NOMO-1 treated with DMSO at 0.1 percent for 48 hours (cell line): Measurements from ENCODE around the gene OR4K13.
A peak's percentile ranks its signal among the peaks of the same experiment; 100 is the strongest.

ENCODE experiments used
- DNase-seq: peaks from one replicate; lab custom pipeline; 2025; ENCODE audit not compliant: unreplicated experiment; lab: John Stamatoyannopoulos, UW

The OR4K13 gene, protein sequence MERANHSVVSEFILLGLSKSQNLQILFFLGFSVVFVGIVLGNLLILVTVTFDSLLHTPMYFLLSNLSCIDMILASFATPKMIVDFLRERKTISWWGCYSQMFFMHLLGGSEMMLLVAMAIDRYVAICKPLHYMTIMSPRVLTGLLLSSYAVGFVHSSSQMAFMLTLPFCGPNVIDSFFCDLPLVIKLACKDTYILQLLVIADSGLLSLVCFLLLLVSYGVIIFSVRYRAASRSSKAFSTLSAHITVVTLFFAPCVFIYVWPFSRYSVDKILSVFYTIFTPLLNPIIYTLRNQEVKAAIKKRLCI

DNA sequence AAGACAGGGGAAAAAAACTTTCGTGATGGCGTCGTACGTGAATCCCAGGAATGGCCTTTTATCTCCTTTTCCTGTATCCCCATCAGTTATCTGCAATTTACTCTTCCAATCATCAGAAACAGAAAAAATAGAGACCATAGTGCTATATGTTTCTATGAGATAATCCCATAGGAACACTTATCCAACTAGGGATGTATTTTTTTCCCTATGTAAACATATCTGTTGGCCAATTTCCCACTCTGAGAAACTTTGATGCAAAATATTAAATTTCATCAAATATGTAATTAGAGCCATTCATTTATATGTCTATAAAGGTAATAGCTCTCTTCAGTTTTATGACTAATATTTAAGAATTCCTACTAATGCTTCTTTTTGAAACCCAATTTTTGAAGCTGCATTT, at the start of gene OR4K13:
Gene OR4K13 (minus strand): TSS at position 101 of the 400 bp plus-strand sequence. CDS start 1,280 bp downstream, outside the sequence.
- DNase-seq: no peak

DNA sequence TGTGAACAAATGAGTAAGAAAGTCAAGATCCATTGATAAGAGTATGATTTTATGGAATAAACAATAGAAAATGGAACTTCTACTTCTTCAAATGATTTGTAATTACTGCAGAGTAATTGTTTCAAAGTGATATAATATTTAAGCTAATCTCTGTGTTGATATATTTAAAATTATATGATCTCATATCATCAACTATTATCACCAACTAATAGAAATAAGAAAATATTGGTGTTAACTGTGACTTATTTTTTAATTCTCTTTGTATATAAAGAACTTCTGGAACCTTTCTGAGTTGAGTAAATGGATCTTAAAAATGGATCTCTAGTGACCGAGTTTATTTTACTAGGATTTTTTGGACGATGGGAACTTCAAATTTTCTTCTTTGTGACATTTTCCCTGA, 23.9 kb upstream of the OR4K13 start, which contains the start of gene OR4L1:
Gene OR4L1 (plus strand): TSS at position 301 of the 400 bp plus-strand sequence. CDS start 0 bp downstream, at position 301.
- DNase-seq: no peak

DNA sequence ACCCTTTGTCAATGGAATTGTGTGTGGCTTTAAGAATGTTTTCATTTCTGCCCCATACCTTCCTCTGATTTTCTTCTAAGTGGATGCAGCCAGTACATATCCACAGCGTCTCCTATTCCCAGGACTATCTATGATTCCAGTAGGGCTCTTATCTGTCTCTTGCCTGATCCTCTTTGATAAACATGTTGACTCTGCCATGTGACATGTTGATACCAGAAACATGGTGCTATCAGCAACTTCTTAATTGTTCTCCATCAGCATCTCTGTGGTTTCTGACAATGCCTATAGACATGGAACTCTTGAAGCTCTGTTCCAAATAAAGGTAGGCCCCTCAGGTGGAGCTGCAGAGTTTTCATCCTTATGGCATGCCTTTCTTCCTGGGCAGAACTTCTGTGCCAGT, 12.4 kb upstream of the OR4K13 start:
- no peak for DNase-seq

DNA sequence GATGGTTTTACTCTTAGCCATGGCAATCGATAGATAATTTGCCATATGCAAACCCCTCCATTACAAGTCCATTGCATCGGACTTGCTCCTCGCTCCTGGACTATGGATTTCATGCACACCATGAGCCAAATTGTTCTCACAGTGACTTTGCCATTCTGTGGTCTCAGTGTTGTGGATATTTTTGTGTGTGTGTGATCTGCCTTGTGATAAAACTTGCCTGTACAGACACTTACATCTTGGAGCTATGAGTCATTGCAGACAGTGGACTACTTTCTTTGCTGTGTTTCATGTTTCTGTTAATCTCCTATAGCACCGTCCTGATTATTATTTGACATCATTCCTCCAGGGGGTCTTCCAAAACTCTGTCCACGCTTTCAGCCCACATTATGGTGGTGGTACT, 8.4 kb upstream of the OR4K13 start:
- no peak for DNase-seq

DNA sequence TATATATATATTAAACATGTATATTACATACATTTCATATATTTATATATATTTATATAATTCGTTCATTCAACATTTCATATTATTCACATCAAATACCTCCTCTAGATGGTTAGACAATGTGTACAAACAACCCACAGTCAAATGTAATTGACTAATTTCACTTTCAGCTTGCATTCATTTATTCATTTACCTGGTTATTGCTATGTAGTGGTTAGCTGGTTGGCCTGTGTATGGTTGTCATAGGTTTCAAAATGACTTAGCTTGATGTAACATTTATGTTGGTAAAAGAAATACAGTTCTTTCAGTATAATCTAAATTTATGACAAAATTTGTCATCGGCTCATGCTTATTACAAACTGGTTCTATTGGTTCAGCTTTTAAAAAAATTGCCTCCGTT, 389 bp downstream of the OR4K13 start:
- DNase-seq: no peak

DNA sequence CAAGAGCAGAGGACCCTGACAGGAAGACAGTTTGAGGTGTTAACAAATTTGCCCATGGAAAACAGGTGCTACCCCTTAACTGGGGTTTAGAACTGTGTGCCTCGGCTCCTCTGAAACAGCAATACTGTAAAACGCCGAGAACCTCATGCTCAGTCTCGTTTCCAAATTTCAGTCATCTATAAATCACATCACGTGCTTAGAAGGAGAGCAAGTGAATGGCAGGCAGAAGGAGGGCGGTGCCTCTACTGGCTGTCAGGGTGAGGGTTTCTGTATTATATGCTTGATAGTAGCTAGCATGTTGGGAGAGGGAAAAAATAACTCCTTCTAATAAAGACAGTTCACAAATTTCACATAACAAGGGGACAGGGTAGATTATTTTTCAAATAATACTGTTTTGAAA, 4.8 kb downstream of the OR4K13 start:
- no peak for DNase-seq

DNA sequence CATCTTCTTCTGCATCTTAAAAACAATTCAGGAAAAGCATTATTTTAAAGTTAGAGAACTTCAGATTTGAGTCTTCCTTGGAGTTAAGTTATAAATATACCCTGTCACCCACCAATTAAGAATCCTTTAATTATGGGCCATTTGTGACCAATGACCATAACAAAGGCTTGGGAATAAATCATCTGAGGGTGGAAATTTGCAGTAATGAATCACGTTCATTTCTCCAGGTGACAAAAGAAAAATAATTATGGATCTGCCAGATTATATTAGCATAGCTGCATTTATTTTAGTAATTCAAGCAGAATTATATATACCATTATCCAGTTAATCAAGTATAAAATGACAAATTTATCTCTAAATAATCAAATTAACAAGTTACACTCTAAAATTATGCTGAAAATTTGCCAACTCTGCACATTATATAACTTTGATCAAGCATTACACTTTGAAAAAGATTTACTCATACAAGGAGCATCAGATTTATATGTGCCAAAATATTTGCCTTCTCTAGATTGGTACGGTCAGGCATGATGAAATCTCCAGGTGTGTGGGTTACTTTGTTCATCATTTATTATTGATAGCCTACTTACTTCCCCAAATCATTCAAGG, 16.5 kb downstream of the OR4K13 start, which contains the start of gene OR4K14:
Gene OR4K14 (minus strand): TSS at position 51 of the 609 bp plus-strand sequence. CDS start 4,114 bp downstream, outside the sequence.
- no peak for DNase-seq

DNA sequence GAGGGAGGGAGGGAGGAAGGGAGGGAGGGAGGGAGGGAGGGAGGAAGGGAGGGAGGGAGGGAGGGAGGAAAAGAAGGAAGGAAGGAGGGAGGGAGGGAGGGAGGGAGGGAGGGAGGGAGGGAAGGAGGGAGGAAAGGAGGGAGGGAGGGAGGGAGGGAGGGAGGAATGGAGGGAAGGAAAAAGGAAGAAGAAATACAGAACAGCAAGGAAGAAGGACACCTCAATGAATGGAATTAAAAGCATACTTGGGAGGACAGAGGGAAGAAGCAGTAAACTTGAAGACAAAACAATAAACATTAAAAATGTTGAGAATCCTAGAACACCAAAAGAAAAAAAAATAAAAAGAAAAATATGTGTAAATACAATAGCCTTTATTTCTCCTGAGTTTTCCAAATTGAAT, 27.7 kb downstream of the OR4K13 start:
- no peak for DNase-seq

DNA sequence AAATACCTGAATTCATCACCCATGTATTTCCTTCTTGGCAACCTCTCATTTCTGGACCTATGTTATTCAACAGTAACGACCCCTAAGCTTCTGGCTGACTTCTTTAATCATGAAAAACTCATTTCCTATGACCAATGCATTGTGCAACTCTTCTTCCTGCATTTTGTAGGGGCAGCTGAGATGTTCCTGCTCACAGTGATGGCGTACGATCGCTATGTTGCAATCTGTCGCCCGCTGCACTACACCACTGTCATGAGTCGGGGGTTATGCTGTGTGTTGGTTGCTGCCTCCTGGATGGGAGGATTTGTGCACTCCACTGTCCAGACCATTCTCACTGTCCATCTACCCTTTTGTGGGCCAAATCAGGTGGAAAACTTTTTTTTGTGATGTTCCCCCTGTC, 33.5 kb downstream of the OR4K13 start:
- peak; percentile 89 for DNase-seq

DNA sequence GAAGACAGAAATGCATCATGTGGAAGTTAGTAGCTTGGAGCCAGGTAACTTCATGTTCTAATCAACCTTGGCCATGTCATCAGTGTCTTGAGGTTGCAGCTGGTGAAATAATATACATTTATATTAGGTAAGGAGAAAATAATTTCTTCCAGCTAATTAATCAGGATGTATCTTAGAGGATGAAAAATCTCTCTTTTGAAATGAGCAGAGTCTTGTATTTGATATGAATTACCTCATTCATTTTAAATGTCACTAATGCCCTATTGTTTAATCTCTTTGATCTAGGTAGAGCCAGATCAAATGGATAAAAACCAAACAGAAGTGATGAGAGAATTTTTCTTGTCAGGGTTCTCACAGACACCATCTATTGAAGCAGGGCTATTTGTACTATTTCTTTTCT, 34.0 kb downstream of the OR4K13 start, which contains the start of gene OR4Q2:
Gene OR4Q2 (plus strand): TSS at position 301 of the 400 bp plus-strand sequence.
- DNase-seq: no peak

DNA sequence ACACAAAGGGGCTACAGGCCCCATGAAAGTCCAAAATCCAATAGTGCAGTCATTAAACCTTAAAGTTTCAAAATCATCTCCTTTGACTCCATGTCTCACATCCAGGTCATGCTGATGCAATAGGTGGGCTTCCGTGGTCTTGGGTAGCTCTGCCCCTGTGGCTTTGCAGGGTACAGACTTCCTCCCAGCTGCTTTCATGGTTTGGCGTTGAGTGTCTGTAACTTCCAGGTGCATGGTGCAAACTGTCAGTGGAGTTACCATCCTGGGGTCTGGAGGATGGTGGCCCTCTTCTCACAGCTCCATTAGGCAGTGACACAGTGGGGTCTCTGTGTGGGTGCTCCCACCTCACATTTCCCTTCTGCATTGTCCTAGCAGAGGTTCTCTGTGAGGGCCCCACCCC, 42.4 kb downstream of the OR4K13 start:
- DNase-seq: no peak
